RWPE1 (cell line): Measurements from ENCODE around the gene SLIT3.

Source experiments
- CTCF ChIA-PET: fragments of 350-600 bp; sonication (Branson Sonifier 250); formaldehyde crosslinking; extraction: SDS; loops from one replicate; lab custom pipeline; 2021; lab: Yijun Ruan, JAX
- POLR2A ChIA-PET: fragments of 400-600 bp; formaldehyde crosslinking; extraction: SDS; loops from one replicate; lab custom pipeline; 2020; ENCODE audit warnings: antibody characterized with exemption; ENCODE audit not compliant: low non-redundant PET; lab: Yijun Ruan, JAX
- DNase-seq: peaks from one replicate; pipeline ENCODE4 v3.0.0; 2012; ENCODE audit warnings: low spot score
- H3K27ac ChIP-seq: fragments of 450-650 bp; 2 replicates; pipeline ENCODE4 v1.5.1; 2017
- CTCF ChIP-seq: fragments of 450-650 bp; conservative IDR thresholded peaks from 2 replicates; pipeline ENCODE4 v1.5.1; 2017; ENCODE audit warnings: low read depth, mild to moderate bottlenecking

Gene SLIT3

GRCh38 chr5:168883281-168883741, 417.6 kb downstream of the SLIT3 start:
- TF ChIP-seq CTCF: no peak
- H3K27ac ChIP-seq: no peak overlapping the region
- ChIA-PET CTCF (interaction anchor here (0.7 kb wide), 1 partner anchor 420 kb away, joined by 3 read pairs; no protein-coding TSS in a partner anchor), POLR2A (no interaction called here)
- no peak for DNase-seq

GRCh38 chr5:168882283-168882682, 418.7 kb downstream of the SLIT3 start:
- no peak for TF ChIP-seq CTCF
- CTCF ChIA-PET: interaction anchor here (0.7 kb wide), 1 partner anchor 100 kb away, joined by 3 read pairs; no protein-coding TSS in a partner anchor
- POLR2A ChIA-PET: no interaction called here
- no peak overlapping the region for H3K27ac ChIP-seq
- no peak for DNase-seq

DNA sequence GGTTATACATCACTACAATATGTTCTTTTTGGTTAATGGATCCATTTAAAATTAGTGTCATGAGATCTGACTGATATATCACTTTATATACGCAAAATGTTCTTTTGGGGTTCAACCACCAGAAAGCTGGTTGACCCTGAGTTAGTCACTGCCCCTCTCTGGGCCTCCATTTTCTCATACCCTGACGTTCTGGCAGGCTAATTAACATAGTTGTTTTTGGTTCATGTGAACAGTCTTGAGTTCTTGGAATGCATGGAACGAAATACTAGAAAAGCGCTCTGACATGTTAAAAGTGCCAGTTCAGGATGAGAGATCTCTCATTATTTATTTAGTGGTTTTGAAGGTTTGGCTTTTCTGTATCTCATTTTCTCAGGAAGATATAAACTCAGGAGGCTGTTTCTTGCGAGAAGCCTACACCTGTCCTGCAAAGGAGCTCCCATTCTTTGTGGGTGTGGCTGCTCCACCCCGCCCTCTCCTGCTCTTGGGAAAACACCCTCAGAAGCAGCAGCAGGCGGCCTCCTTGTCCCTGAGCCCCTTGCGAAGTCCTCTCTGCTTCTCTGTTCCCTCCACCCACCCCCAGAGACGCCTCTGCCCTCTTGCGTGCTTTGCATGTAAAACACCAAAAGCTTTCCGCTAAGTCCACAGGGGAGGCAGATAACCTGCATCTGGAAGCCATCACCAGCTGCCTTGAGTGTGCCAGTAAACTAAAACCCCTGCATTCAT, 419.4 kb downstream of the SLIT3 start:
- no peak for DNase-seq
- POLR2A ChIA-PET: no interaction called here
- no peak for TF ChIP-seq CTCF
- CTCF ChIA-PET: no interaction called here
- H3K27ac ChIP-seq: no peak overlapping the region

DNA sequence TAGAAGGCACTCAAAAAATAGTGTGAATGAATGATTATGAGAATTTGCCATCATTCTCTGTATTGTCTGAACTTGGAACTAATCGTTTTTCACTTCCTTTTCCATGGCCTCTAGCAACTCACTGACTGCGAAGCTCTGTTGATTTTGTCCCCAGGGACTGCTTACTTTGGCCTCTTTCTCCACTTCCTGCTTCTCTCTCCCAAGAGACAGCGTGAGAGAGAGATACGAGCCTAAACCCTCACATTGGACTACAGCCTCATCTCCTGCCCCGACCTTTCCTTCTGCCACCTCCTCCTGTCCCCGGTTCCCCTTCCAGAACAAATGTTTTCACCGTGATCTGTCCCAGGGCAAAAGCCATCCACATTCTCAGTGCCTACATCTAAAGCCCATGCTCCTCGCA, 421.0 kb downstream of the SLIT3 start:
- TF ChIP-seq CTCF: no peak
- no peak for DNase-seq
- ChIA-PET POLR2A (no interaction called here), CTCF (interaction anchor here (0.6 to 0.7 kb wide), 3 partner anchors 107 to 185 kb away, joined by 3 to 4 read pairs (median 3); no protein-coding TSS in a partner anchor)
- H3K27ac ChIP-seq: no peak overlapping the region

DNA sequence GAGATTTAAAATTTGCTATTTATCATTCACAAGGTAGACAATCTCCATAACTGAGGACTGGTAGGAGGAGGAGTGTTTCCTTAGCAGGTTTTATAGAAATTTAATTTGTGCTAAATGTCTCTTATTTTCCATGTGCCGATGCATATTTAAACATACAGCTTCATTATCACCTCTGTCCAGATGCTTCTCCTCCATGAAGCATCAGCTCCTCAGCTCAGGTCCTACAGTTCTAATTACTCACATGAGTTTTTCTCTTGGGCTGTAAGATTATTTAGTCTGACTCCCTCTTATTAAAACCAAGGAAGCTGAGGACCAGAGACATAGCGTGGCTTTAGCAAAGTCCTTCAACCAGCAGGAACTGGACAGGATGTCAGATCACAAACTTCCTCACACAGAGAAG, 421.6 kb downstream of the SLIT3 start:
- POLR2A ChIA-PET: no interaction called here
- CTCF ChIA-PET: interaction anchor here (0.6 to 0.9 kb wide), 3 partner anchors 84 to 173 kb away, joined by 3 read pairs; no protein-coding TSS in a partner anchor
- no peak overlapping the region for H3K27ac ChIP-seq

More for the DNA sequence above, 421.6 kb downstream of the SLIT3 start:
- DNase-seq: no peak
- no peak for TF ChIP-seq CTCF
